Stomach smooth muscle (tissue), 2 donors: ENCODE results near the gene ARPC5.

Experiments
- H3K27ac ChIP-seq: one replicate; pipeline ENCODE4 v1.7.0; 2013; ENCODE audit warnings: mild to moderate bottlenecking, low read length, inconsistent platforms
- H3K27me3 ChIP-seq, 2 donors: one replicate each; pipeline ENCODE4 v1.7.0; 2013; ENCODE audit warnings: low read length in 2 of 2; ENCODE audit not compliant: insufficient read depth in 2 of 2, control insufficient read depth in 1 of 2
- H3K36me3 ChIP-seq, 2 donors: one replicate each; pipeline ENCODE4 v1.7.0; 2013; ENCODE audit warnings: low read length in 2 of 2; ENCODE audit not compliant: control insufficient read depth in 2 of 2, insufficient read depth in 2 of 2
- H3K4me1 ChIP-seq: one replicate; pipeline ENCODE4 v1.7.0; 2013; ENCODE audit warnings: low read length; ENCODE audit not compliant: control insufficient read depth, insufficient read depth
- H3K4me3 ChIP-seq, 2 donors: one replicate each; pipeline ENCODE4 v1.7.0; 2013; ENCODE audit warnings: low read length in 2 of 2
- H3K9ac ChIP-seq, 2 donors: one replicate each; pipeline ENCODE4 v1.7.0; 2013; ENCODE audit warnings: low read length in 2 of 2, mild to moderate bottlenecking in 1 of 2
- H3K9me3 ChIP-seq, 2 donors: one replicate each; pipeline ENCODE4 v1.7.0; 2013; ENCODE audit warnings: low read length in 2 of 2; ENCODE audit not compliant: control insufficient read depth in 2 of 2
- donor health status: healthy.
- donor health status: Pancreatic carcinoma.

Gene ARPC5

DNA sequence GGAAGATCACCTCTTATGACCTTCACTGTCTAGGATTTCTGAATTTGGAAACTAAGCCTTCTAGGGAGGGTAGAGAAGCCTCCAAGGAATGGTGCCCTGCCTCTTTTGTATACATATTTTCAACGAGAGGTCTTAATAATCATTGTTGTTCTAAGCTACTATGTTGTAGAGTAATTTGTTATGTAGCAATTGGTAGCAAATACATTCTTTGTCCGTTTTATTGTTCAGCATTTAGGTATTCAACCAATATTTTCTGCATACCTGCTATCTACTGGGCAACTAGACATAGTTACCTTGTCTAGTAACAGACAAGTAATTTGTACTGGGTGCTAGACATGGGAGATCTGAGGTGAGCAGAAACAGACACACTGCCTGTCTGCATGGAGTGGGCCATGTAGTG lies 24.6 kb downstream of the ARPC5 start:
- Histone ChIP-seq H3K36me3 (no peaks in the 10 kb centered on the region), H3K27ac (no peak overlapping the region), H3K27me3 (no peaks in the 10 kb centered on the region), H3K4me3 (no peak overlapping the region), H3K9ac (no peak overlapping the region), H3K9me3 (no peaks in the 10 kb centered on the region), H3K4me1 (peaks cover 18% of the 10 kb centered on the region)

DNA sequence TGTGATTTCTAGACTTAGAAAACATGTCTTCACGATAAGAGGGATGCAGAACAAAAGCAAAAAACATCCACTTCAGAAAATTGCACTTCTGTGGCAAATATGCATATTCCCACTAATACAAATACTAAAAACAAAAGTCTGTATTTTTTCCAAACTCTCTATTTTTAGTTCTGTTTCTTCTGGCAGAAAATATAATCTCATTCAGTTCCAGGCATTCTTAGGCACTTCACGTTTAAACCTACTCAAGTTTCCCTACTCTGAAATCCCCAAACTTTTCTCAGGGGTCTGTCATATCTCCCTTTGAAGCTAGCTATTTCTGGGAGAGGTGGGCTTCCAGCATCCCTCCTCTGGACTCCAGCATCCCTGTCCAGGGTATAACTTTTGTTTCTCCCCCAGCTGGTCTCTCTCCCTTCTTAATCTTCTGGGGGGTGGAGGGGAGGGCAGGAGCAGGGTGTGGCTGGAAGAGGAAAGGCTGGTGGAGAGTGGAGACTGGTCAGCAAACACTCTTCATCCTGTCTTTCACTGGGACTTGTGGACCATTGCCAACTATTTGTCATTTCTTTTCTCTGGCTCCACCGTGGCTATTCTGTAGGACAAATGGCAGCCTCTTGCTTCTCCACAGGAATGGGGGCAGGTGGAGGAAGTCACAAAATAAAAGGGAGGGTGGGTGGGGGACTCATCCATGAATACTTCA lies 25.7 kb downstream of the ARPC5 start:
- Histone ChIP-seq H3K36me3 (no peaks in the 10 kb centered on the region), H3K4me1 (peaks cover 18% of the 10 kb centered on the region), H3K9ac (no peak overlapping the region), H3K4me3 (peak overlapping the region in 1 of 2 donors; percentile 54), H3K9me3 (no peaks in the 10 kb centered on the region), H3K27me3 (no peaks in the 10 kb centered on the region), H3K27ac (peak overlapping the region; percentile 11)

DNA sequence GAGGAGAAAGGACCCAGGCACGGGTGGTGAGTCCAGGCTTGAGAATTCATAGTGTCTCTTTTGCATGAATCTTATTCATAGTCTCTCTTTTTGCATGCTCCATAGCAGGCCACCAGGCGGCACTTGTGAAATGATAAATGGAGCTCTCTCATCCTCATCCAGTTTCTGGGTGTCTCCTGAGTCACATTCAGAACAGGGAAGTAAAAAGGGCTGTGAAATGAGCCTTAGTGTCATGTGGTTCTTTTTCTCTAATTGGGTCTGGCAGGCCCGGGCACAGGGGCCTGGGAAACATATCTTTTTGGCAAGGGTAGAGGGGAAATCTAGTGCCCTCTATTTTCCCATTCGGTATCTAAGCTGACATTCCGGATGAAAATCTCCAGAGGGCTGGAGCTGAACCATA lies 26.3 kb downstream of the ARPC5 start:
- Histone ChIP-seq H3K4me1 (peaks cover 18% of the 10 kb centered on the region), H3K27me3 (no peaks in the 10 kb centered on the region), H3K4me3 (peak overlapping the region in 1 of 2 donors; percentile 54), H3K27ac (peak overlapping the region; percentile 18), H3K9ac (no peak overlapping the region), H3K9me3 (no peaks in the 10 kb centered on the region), H3K36me3 (no peaks in the 10 kb centered on the region)

DNA sequence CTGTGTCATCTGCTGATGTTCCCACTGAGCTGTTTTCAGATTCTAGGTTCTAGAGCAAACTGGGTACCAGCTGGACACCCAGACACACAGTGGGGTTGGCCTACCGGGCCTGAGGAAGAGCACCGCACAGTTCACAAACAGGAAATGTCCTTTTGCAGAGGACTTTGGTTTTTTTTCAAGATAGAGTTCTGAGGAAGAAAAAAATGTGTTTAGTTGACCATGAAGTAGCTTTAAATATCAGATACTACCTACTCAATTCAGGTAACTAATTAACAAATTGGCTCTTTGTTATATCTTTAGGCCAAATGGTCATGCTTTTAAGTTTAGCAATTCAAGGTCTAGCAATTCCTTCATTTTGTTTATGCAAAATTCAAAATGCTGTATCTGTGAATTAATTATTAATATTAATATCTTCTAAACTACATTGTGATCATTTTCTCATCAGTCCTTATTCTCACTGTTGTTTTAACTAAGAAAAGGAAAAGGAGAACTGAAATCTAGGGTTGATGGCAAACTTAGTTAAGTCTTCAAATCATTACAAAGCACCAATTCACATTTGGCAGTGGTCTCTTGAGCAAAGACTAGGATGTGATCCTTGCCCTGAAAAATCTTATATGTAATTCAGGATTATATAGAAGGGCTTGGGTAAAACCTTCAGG lies 28.1 kb downstream of the ARPC5 start:
- H3K27ac ChIP-seq: no peak overlapping the region
- H3K36me3 ChIP-seq: no peaks in the 10 kb centered on the region
- H3K9ac ChIP-seq: no peak overlapping the region
- no peak overlapping the region for H3K4me3 ChIP-seq
- H3K4me1 ChIP-seq: peaks cover 18% of the 10 kb centered on the region
- H3K9me3 ChIP-seq: no peaks in the 10 kb centered on the region
- no peaks in the 10 kb centered on the region for H3K27me3 ChIP-seq

DNA sequence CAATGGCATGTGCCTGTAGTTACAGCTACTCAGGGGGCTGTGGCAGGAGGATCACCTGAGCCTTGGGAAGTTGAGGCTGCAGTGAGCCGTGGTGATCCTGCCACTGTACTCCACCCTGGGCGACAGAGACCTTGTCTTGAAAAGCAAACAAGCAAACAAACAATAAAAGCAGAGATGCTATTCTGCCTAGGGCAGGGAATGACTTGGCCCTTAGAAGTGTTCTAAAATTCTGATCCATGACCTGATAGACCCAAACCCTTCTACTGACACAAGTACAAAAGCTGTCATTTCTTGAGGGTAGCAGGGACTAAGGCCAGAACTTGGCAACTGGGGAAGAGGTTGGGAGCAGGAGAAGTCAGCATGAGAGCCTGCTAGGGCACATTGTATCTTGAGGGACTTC lies 29.7 kb downstream of the ARPC5 start:
- no peak overlapping the region for H3K4me3 ChIP-seq
- H3K36me3 ChIP-seq: no peaks in the 10 kb centered on the region
- peaks cover 18% of the 10 kb centered on the region for H3K4me1 ChIP-seq
- H3K27ac ChIP-seq: no peak overlapping the region
- no peak overlapping the region for H3K9ac ChIP-seq
- H3K27me3 ChIP-seq: no peaks in the 10 kb centered on the region
- H3K9me3 ChIP-seq: no peaks in the 10 kb centered on the region

DNA sequence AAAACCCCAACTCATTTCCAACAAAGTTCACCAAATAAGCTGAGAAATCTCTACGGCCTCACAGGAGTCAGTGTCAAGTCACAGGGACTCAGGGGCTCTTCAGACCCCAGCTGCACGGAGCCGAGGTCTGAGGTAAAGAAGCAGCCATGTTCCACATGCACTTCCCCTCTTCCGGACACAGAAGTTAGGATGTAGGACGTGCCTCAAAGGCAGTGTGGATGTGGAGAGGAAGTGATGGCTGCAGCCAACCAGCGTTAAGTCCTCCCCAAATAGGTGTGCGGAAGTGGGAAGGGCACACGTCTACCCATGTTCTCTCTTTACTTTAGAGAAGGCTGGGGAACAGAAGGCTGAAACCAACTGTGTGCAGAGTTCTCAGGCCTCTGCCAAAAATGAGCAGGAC lies 30.8 kb downstream of the ARPC5 start:
- no peaks in the 10 kb centered on the region for H3K36me3 ChIP-seq
- no peak overlapping the region for H3K9ac ChIP-seq
- H3K4me1 ChIP-seq: peaks cover 13% of the 10 kb centered on the region
- no peaks in the 10 kb centered on the region for H3K9me3 ChIP-seq
- H3K4me3 ChIP-seq: no peak overlapping the region
- no peak overlapping the region for H3K27ac ChIP-seq
- no peaks in the 10 kb centered on the region for H3K27me3 ChIP-seq

DNA sequence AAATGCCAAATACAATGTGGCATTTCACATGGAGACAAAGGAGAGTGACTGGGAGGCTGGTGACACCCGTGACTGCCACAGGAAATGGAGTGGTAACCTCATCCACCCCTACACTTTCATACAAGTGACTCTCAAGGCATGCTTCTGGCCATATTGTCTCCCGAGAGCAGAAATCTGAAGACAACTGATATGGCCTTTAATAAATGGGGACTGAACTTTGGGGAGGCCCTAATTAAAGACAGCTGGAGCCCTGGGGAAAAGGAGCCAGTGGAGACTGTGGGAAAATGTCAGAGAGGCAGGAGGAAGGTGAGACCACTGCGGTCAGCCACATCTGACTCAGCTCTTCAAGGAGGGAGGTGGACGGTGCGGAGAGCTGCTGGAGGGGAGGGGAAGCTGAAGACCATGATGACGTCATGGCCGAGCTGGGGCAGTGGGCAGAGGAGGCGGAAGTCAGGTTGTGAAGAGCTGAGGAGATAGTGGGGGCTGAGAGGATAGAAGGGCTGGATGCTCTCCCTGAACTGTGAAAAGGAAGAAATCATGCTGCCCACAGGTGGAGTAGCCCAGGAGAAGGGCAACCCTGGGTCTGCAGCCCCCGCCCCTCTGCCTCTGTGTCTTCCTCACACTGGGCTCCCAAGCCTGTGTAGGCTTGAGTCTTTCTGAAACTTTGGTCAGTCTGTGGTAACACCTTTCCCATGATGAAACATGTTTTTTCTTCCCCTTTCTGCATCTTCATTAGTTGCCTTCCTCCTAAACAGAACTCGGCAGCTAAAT lies 31.4 kb downstream of the ARPC5 start:
- Histone ChIP-seq H3K27ac (no peak overlapping the region), H3K4me3 (no peak overlapping the region), H3K9me3 (no peaks in the 10 kb centered on the region), H3K4me1 (peaks cover 8% of the 10 kb centered on the region), H3K9ac (no peak overlapping the region), H3K27me3 (no peaks in the 10 kb centered on the region), H3K36me3 (no peaks in the 10 kb centered on the region)

DNA sequence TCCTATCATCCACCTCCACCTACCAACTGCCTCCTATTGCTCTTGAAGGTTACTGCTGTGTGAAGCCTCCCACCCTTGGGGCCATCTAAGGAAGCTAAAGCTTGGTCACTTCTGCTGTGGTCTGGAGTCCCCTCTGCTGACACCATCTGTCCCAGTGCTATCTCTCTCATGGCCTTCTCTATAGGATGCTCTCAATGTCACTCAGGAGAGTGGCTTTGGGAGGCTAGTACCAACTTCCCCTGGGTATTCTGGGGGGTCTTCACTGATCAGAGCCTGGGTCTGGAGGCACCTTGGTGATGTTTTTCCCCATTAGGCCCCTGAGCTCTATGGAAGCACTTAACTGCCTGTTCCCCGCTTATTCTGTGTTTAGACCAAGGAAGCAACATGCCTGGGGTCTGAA lies 33.1 kb downstream of the ARPC5 start:
- H3K4me1 ChIP-seq: peaks cover 14% of the 10 kb centered on the region
- no peak overlapping the region for H3K9ac ChIP-seq
- H3K36me3 ChIP-seq: no peaks in the 10 kb centered on the region
- no peaks in the 10 kb centered on the region for H3K27me3 ChIP-seq
- H3K27ac ChIP-seq: no peak overlapping the region
- H3K4me3 ChIP-seq: no peak overlapping the region
- H3K9me3 ChIP-seq: no peaks in the 10 kb centered on the region

DNA sequence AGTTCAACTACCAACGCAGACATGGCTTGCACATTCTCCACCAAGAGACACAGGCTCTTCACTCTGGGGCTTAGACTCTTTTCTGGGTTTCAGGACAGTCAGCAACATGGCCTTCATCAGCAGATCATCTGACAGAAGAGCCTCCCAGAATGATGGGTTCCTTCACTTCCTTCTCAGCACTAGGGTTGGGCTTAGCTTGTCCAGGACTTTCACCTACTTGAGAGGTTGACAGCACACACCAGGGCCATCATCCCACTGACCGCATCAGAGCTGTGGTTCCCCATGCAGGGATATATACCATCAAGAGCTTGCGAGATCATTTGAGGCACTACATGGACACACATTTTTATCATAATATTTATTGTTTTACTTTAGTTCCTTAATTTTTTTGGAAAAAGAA lies 34.9 kb downstream of the ARPC5 start:
- Histone ChIP-seq H3K9ac (no peak overlapping the region), H3K27me3 (no peaks in the 10 kb centered on the region), H3K9me3 (no peaks in the 10 kb centered on the region), H3K36me3 (no peaks in the 10 kb centered on the region), H3K4me1 (peaks cover 15% of the 10 kb centered on the region), H3K4me3 (no peak overlapping the region), H3K27ac (no peak overlapping the region)

DNA sequence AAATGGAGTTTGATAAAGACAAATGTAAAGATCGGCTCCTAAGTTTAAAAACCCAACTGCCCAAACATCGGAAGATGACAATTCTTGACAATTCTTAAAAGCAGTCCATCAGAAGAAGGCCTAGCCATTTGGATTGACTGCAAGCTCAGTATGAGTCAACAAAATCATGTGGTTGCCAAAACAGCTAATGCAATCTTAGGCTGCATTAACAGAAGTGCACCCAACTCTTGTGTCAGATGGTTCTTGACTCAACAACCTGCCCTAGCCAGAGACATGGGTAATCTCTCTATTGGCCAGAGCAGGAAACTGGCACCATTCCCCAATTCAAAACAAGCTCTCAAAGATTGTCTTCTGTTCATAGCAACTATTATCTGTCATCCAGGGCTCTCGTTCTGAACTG lies 35.4 kb downstream of the ARPC5 start:
- no peak overlapping the region for H3K27ac ChIP-seq

More for the DNA sequence above, 35.4 kb downstream of the ARPC5 start:
- Histone ChIP-seq H3K27me3 (no peaks in the 10 kb centered on the region), H3K36me3 (no peaks in the 10 kb centered on the region), H3K4me1 (peaks cover 15% of the 10 kb centered on the region), H3K9ac (no peak overlapping the region), H3K4me3 (no peak overlapping the region), H3K9me3 (no peaks in the 10 kb centered on the region)
